ENCODE data around the gene HRAS. TPM values are rescaled to one million over a fixed set of nuclear protein-coding genes. Genes with fewer than 3 reads are reported as not detected.

Gene HRAS
- total RNA-seq, 1 experiment from 2014 or later: 69.0 TPM

- peaks cover 14% of the 10 kb centered on the region for H3K4me1 Mint-ChIP-seq (ENCODE audit: low read depth, unreplicated experiment)
- no peak overlapping the region for H3K27ac Mint-ChIP-seq (ENCODE audit: unreplicated experiment)
- TF ChIP-seq, protein P1, sequence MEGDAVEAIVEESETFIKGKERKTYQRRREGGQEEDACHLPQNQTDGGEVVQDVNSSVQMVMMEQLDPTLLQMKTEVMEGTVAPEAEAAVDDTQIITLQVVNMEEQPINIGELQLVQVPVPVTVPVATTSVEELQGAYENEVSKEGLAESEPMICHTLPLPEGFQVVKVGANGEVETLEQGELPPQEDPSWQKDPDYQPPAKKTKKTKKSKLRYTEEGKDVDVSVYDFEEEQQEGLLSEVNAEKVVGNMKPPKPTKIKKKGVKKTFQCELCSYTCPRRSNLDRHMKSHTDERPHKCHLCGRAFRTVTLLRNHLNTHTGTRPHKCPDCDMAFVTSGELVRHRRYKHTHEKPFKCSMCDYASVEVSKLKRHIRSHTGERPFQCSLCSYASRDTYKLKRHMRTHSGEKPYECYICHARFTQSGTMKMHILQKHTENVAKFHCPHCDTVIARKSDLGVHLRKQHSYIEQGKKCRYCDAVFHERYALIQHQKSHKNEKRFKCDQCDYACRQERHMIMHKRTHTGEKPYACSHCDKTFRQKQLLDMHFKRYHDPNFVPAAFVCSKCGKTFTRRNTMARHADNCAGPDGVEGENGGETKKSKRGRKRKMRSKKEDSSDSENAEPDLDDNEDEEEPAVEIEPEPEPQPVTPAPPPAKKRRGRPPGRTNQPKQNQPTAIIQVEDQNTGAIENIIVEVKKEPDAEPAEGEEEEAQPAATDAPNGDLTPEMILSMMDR (IDR thresholded peaks at IDR 0.05; ENCODE audit: insufficient read depth in 1 of 2, low read depth in 1 of 2, low read length in 1 of 2, severe bottlenecking in 1 of 2, unreplicated experiment in 1 of 2): no peak
- peaks cover 29% of the 10 kb centered on the region for H3K36me3 Mint-ChIP-seq (ENCODE audit: insufficient read depth, unreplicated experiment)
- no peaks in the 10 kb centered on the region for H3K27me3 Mint-ChIP-seq (ENCODE audit: insufficient read depth, unreplicated experiment)
- BruUV-seq (replicated peaks): no TSS peak
- intact Hi-C loops (cut with micrococcal nuclease; ENCODE audit: unreplicated experiment): loop anchor here (10.0 kb wide), 1 partner anchor 167 kb away; no protein-coding TSS in a partner anchor
- Histone ChIP-seq H3K36me3 (ENCODE audit: control insufficient read depth, insufficient read depth, low read length) (peaks cover 3% of the 10 kb centered on the region), H3K9me3 (no peaks in the 10 kb centered on the region), H3K4me1 (peaks cover 35% of the 10 kb centered on the region), H3K27me3 (replicated peaks; ENCODE audit: control insufficient read depth, insufficient read depth, low read length) (no peaks in the 10 kb centered on the region), H3K4me3 (ENCODE audit: low read depth, low read length) (no peak overlapping the region)
- H3K9me3 Mint-ChIP-seq (ENCODE audit: unreplicated experiment): no peaks in the 10 kb centered on the region
- no peak for DNase-seq
- POLR2A ChIA-PET: no interaction called here
- CTCF ChIA-PET: no interaction called here
- H3K4me3 Mint-ChIP-seq (ENCODE audit: unreplicated experiment): no peak overlapping the region
Measured at GRCh38 chr11:557328-558132, 22.2 kb upstream of the HRAS start.

- H3K36me3 ChIP-seq (ENCODE audit: control insufficient read depth, insufficient read depth, low read length): no peaks in the 10 kb centered on the region
- no peak for DNase-seq
- peaks cover 26% of the 10 kb centered on the region for H3K36me3 Mint-ChIP-seq (ENCODE audit: insufficient read depth, unreplicated experiment)
- no peaks in the 10 kb centered on the region for H3K27me3 ChIP-seq (replicated peaks; ENCODE audit: control insufficient read depth, insufficient read depth, low read length)
- no peaks in the 10 kb centered on the region for H3K9me3 Mint-ChIP-seq (ENCODE audit: unreplicated experiment)
- CTCF ChIA-PET: no interaction called here
- TF ChIP-seq, protein P1 (IDR thresholded peaks at IDR 0.05; ENCODE audit: insufficient read depth in 1 of 2, low read depth in 1 of 2, low read length in 1 of 2, severe bottlenecking in 1 of 2, unreplicated experiment in 1 of 2): no peak
- POLR2A ChIA-PET: no interaction called here
- no peak overlapping the region for H3K27ac Mint-ChIP-seq (ENCODE audit: unreplicated experiment)
- no TSS peak for BruUV-seq (replicated peaks)
- H3K4me1 Mint-ChIP-seq (ENCODE audit: low read depth, unreplicated experiment): peaks cover 14% of the 10 kb centered on the region
- intact Hi-C loops (cut with micrococcal nuclease; ENCODE audit: unreplicated experiment): loop anchor here (10.0 kb wide), 1 partner anchor 168 kb away; no protein-coding TSS in a partner anchor
- H3K9me3 ChIP-seq: no peaks in the 10 kb centered on the region
- no peak overlapping the region for H3K4me3 Mint-ChIP-seq (ENCODE audit: unreplicated experiment)
- no peak overlapping the region for H3K4me3 ChIP-seq (ENCODE audit: low read depth, low read length)
- H3K4me1 ChIP-seq: peaks cover 28% of the 10 kb centered on the region
- no peaks in the 10 kb centered on the region for H3K27me3 Mint-ChIP-seq (ENCODE audit: insufficient read depth, unreplicated experiment)
Measured at GRCh38 chr11:556662-557256, 21.4 kb upstream of the HRAS start.

DNA sequence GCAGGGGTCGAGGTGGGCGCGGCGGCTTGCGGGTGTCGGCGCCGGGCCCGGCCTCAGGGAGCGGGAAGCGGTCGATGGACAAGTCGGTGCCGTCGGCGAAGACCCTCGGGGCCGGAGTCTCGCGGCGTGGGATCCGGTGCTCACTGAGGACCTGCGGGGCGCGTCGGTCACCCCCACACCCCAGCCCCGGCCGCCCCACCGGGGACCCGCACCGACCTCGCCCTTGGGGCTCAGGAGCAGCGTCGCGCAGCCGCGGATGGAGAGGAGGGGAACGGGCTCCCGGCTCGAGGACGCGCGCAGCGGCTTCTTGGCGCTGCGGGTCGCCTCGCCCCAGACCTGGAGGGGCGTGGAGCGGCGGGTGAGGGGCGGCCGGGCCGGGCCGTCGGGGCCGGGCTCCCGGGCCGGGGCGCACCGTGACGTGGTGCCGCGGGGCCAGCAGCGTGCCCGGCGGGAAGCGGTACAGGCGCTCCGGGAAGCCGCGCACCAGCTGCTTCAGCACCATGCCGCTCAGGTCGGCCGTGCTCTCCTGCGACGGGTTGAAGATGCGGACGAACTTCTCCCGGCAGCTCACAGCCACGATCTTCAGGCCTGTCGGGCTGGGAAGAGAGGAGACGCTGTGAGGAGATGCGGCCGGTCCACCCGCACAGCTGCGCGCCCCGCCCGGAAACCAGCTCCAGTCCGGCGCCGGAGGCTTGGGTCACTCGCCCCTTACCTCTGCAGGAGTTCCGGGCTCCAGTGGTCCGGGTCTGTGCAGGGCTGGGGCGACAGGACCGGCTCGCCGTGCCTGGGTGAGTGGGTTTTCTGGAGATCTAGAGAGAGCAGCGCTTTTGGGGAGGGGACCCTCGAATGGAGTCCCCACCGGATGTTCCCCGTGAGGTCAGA is 20.6 kb upstream of the HRAS start:
- DNase-seq: no peak
- H3K36me3 ChIP-seq (ENCODE audit: control insufficient read depth, insufficient read depth, low read length): no peaks in the 10 kb centered on the region
- no peaks in the 10 kb centered on the region for H3K9me3 ChIP-seq
- ChIA-PET POLR2A (no interaction called here), CTCF (interaction anchor here (1.0 kb wide), 1 partner anchor 91 kb away, joined by 3 read pairs; no protein-coding TSS in a partner anchor)
- H3K4me1 ChIP-seq: peaks cover 27% of the 10 kb centered on the region
- Mint-ChIP-seq H3K36me3 (ENCODE audit: insufficient read depth, unreplicated experiment) (peaks cover 19% of the 10 kb centered on the region), H3K4me1 (ENCODE audit: low read depth, unreplicated experiment) (peaks cover 14% of the 10 kb centered on the region), H3K27me3 (ENCODE audit: insufficient read depth, unreplicated experiment) (no peaks in the 10 kb centered on the region), H3K27ac (ENCODE audit: unreplicated experiment) (no peak overlapping the region), H3K4me3 (ENCODE audit: unreplicated experiment) (no peak overlapping the region), H3K9me3 (ENCODE audit: unreplicated experiment) (no peaks in the 10 kb centered on the region)
- intact Hi-C loops (cut with micrococcal nuclease; ENCODE audit: unreplicated experiment): loop anchor here (10.0 kb wide), 1 partner anchor 169 kb away; no protein-coding TSS in a partner anchor
- TF ChIP-seq, protein P1 (IDR thresholded peaks at IDR 0.05; ENCODE audit: insufficient read depth in 1 of 2, low read depth in 1 of 2, low read length in 1 of 2, severe bottlenecking in 1 of 2, unreplicated experiment in 1 of 2): no peak
- H3K27me3 ChIP-seq (replicated peaks; ENCODE audit: control insufficient read depth, insufficient read depth, low read length): no peaks in the 10 kb centered on the region
- H3K4me3 ChIP-seq (ENCODE audit: low read depth, low read length): peak overlapping the region; percentile 62
- no TSS peak for BruUV-seq (replicated peaks)
